ENCODE results near the gene GRK7.

GRK7 gene

DNA sequence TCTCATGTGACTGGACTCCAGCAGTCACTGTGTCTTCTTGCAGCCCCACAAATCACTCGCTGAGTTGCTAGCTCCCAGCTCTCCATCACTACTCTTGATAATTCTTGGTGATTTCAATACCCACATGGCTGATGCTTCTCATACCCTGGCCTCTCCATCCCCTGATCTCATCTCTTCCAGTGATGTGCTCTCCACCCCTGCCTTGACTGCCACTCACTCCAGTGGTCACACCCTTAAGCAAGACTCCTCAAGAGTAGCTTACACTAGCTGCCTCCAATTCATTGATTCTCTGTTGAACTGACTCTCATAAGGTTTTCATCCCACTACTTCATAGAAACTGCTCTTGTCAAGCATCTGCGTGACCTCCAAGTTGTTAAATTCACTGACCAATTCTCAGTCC lies 837 bp downstream of the GRK7 start:
- TF ChIP-seq TEAD4 (IDR thresholded peaks at IDR 0.05): no peak
- no peak for TF ChIP-seq RAD21 (IDR thresholded peaks at IDR 0.05; ENCODE audit: low read depth)
- TF ChIP-seq FOXM1 (IDR thresholded peaks at IDR 0.05; ENCODE audit: borderline replicate concordance, low read depth): no peak
- TF ChIP-seq NFIC (IDR thresholded peaks at IDR 0.05): no peak
- no peak for TF ChIP-seq TAF1 (IDR thresholded peaks at IDR 0.05; ENCODE audit: low read depth)
- no peak for TF ChIP-seq EP300 (IDR thresholded peaks at IDR 0.05; ENCODE audit: borderline replicate concordance)
- TF ChIP-seq, protein P1, sequence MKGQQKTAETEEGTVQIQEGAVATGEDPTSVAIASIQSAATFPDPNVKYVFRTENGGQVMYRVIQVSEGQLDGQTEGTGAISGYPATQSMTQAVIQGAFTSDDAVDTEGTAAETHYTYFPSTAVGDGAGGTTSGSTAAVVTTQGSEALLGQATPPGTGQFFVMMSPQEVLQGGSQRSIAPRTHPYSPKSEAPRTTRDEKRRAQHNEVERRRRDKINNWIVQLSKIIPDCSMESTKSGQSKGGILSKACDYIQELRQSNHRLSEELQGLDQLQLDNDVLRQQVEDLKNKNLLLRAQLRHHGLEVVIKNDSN (IDR thresholded peaks at IDR 0.05): no peak
- TF ChIP-seq YY1 (IDR thresholded peaks at IDR 0.05; ENCODE audit: low read depth): no peak

DNA sequence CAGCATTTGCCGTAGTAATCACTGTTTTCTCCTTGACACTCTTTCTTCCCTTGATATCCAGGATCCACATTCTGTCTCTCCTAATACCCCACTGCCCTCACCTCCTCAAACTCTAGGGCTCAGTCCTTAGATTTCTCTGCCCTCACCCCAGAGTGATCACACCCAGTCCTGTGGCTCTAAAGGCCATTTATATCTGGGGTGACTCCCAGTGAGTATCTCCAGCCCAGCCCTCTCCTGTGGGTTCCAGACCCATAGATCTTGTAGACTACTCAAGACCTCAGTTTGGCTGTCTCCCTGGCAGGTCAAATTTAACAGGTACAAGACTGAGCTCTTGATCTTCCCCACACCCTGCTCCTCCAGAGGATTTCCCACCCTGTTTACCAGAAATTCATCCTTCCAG lies 1.3 kb downstream of the GRK7 start:
- TF ChIP-seq TEAD4 (IDR thresholded peaks at IDR 0.05) (no peak), EP300 (IDR thresholded peaks at IDR 0.05; ENCODE audit: borderline replicate concordance) (no peak), CREB1 (IDR thresholded peaks at IDR 0.05; ENCODE audit: low read depth) (no peak), TAF1 (IDR thresholded peaks at IDR 0.05; ENCODE audit: low read depth) (no peak)
- TF ChIP-seq, protein P2, sequence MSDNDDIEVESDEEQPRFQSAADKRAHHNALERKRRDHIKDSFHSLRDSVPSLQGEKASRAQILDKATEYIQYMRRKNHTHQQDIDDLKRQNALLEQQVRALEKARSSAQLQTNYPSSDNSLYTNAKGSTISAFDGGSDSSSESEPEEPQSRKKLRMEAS (IDR thresholded peaks at IDR 0.05): no peak

DNA sequence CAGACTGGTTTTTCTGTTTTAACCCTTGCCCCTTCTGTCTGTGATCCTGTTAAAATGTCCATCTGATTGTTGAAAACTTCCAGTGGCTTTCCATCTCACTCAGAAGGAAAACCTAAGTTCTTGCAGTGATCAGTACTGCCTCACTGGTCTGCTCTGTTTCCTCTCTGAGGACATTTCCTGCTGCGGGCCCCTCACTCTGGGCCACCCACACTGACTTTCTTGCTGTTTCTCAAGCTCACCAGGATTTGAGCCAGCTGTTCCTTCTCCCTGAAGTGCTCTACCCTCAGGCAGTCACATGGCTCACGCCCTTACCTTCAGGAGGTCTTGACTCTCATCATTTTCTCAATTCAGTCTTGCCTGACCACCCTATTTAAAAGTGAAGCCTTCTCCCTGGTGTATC lies 1.8 kb downstream of the GRK7 start:
- no peak for TF ChIP-seq EP300 (IDR thresholded peaks at IDR 0.05; ENCODE audit: borderline replicate concordance)
- TF ChIP-seq EGR1 (IDR thresholded peaks at IDR 0.05): no peak
- TF ChIP-seq YY1 (IDR thresholded peaks at IDR 0.05; ENCODE audit: low read depth): no peak

DNA sequence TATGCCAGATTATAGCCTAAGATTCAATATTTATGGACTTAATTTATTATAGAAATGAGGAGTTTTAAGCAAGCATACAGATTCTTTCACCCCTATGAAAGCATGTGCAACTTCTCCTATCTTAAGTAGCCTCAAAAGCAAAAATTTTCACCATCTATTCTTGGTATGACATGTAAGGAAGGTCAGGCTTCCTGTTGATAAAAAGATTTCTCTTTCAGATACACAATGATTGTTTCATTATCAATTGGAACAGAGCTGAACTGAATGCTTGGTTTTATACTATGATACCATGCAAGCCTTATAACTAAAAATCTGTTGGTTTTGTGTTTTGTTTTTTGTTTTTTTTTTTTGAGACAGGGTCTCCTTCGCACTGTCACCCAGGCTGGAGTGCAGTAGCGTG lies 3.9 kb downstream of the GRK7 start:
- TF ChIP-seq CREB1 (IDR thresholded peaks at IDR 0.05; ENCODE audit: low read depth): no peak
- no peak for TF ChIP-seq TEAD4 (IDR thresholded peaks at IDR 0.05)
- no peak for TF ChIP-seq YY1 (IDR thresholded peaks at IDR 0.05; ENCODE audit: low read depth)
- no peak for TF ChIP-seq TCF12 (IDR thresholded peaks at IDR 0.05; ENCODE audit: low read depth)
- no peak for TF ChIP-seq FOXM1 (IDR thresholded peaks at IDR 0.05; ENCODE audit: borderline replicate concordance, low read depth)
- TF ChIP-seq, protein P3, sequence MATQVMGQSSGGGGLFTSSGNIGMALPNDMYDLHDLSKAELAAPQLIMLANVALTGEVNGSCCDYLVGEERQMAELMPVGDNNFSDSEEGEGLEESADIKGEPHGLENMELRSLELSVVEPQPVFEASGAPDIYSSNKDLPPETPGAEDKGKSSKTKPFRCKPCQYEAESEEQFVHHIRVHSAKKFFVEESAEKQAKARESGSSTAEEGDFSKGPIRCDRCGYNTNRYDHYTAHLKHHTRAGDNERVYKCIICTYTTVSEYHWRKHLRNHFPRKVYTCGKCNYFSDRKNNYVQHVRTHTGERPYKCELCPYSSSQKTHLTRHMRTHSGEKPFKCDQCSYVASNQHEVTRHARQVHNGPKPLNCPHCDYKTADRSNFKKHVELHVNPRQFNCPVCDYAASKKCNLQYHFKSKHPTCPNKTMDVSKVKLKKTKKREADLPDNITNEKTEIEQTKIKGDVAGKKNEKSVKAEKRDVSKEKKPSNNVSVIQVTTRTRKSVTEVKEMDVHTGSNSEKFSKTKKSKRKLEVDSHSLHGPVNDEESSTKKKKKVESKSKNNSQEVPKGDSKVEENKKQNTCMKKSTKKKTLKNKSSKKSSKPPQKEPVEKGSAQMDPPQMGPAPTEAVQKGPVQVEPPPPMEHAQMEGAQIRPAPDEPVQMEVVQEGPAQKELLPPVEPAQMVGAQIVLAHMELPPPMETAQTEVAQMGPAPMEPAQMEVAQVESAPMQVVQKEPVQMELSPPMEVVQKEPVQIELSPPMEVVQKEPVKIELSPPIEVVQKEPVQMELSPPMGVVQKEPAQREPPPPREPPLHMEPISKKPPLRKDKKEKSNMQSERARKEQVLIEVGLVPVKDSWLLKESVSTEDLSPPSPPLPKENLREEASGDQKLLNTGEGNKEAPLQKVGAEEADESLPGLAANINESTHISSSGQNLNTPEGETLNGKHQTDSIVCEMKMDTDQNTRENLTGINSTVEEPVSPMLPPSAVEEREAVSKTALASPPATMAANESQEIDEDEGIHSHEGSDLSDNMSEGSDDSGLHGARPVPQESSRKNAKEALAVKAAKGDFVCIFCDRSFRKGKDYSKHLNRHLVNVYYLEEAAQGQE (IDR thresholded peaks at IDR 0.05; ENCODE audit: low read depth): no peak
- TF ChIP-seq CEBPB (IDR thresholded peaks at IDR 0.05): no peak
- TF ChIP-seq, protein P1 (IDR thresholded peaks at IDR 0.05): no peak
- TF ChIP-seq RAD21 (IDR thresholded peaks at IDR 0.05; ENCODE audit: low read depth): no peak
- no peak for TF ChIP-seq ZBTB7A (IDR thresholded peaks at IDR 0.05; ENCODE audit: low read depth)
- TF ChIP-seq EGR1 (IDR thresholded peaks at IDR 0.05): no peak
- no peak for TF ChIP-seq EP300 (IDR thresholded peaks at IDR 0.05; ENCODE audit: borderline replicate concordance)
- no peak for TF ChIP-seq TAF1 (IDR thresholded peaks at IDR 0.05; ENCODE audit: low read depth)
- TF ChIP-seq NFIC (IDR thresholded peaks at IDR 0.05): no peak
- TF ChIP-seq, protein P2 (IDR thresholded peaks at IDR 0.05): no peak

DNA sequence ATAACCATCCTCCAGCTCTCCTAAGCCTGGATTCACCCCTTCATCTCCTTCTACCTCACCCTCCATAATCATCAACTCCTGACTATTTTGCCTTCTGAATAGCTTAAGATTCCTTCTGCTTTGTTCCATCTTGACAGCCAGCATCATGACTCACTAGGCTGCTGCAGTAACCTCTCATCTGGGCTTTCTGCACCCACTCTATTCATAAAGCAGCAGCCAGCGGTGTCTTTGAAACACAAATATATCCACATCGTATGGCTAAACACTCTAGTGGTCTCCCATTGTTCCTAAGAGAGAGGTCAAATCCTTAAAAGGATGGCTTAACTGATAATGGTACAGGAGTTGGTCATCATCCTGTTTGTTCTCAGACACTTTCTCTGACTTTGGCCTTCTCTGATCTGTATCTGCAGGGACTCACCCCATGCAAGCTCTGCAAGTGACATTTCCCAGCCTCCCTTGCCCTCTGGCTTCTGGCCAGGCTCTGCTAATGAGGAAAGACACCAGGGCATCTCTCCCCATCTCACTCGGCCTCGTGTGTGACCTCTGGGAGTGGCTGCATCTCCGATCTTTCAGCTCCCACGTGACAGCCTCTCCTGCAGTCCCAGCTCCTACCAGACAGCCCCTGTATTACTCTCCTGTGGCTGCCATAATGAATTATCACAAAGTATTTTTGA lies 6.2 kb downstream of the GRK7 start:
- TF ChIP-seq, protein P3 (IDR thresholded peaks at IDR 0.05; ENCODE audit: low read depth): no peak
- TF ChIP-seq YY1 (IDR thresholded peaks at IDR 0.05; ENCODE audit: low read depth) (no peak), EP300 (IDR thresholded peaks at IDR 0.05; ENCODE audit: borderline replicate concordance) (no peak), ZBTB7A (IDR thresholded peaks at IDR 0.05; ENCODE audit: low read depth) (no peak), CREB1 (IDR thresholded peaks at IDR 0.05; ENCODE audit: low read depth) (no peak), RAD21 (IDR thresholded peaks at IDR 0.05; ENCODE audit: low read depth) (no peak)
- TF ChIP-seq, protein P1 (IDR thresholded peaks at IDR 0.05): no peak

DNA sequence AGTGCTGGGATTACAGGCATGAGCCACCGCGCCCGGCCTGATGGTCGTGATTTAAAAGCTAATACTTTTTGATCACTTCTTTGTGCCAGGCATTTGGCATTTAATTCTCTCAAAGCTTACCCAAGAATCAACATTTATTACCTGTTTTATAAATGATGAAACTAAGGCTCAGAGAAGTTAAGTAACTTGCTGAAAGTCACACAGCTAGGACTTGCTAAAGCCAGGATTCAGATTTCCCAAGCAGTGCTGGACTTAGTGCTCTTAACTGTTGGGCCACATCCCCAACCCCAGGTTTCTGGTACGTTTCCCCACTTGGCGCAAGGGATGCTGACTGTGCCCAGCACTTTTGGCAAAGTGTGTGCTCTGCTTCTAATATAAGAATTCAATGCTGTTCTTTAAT lies 10.5 kb downstream of the GRK7 start:
- no peak for TF ChIP-seq EP300 (IDR thresholded peaks at IDR 0.05; ENCODE audit: borderline replicate concordance)
- TF ChIP-seq, protein P2 (IDR thresholded peaks at IDR 0.05): no peak
- TF ChIP-seq EGR1 (IDR thresholded peaks at IDR 0.05): no peak
- no peak for TF ChIP-seq NFIC (IDR thresholded peaks at IDR 0.05)
- TF ChIP-seq TEAD4 (IDR thresholded peaks at IDR 0.05): no peak
- TF ChIP-seq TCF12 (IDR thresholded peaks at IDR 0.05; ENCODE audit: low read depth): no peak
- no peak for TF ChIP-seq RAD21 (IDR thresholded peaks at IDR 0.05; ENCODE audit: low read depth)
- TF ChIP-seq, protein P1 (IDR thresholded peaks at IDR 0.05): no peak
- no peak for TF ChIP-seq CEBPB (IDR thresholded peaks at IDR 0.05)
- TF ChIP-seq TAF1 (IDR thresholded peaks at IDR 0.05; ENCODE audit: low read depth): no peak
- TF ChIP-seq FOXM1 (IDR thresholded peaks at IDR 0.05; ENCODE audit: borderline replicate concordance, low read depth): no peak
- no peak for TF ChIP-seq YY1 (IDR thresholded peaks at IDR 0.05; ENCODE audit: low read depth)
- TF ChIP-seq, protein P3 (IDR thresholded peaks at IDR 0.05; ENCODE audit: low read depth): no peak
- TF ChIP-seq ZBTB7A (IDR thresholded peaks at IDR 0.05; ENCODE audit: low read depth): no peak
- no peak for TF ChIP-seq CREB1 (IDR thresholded peaks at IDR 0.05; ENCODE audit: low read depth)

Data from Ishikawa (cell line).